Activated CD4-positive, alpha-beta T cell treated with anti-CD3 and anti-CD28 coated beads, Interleukin-2, amount 50 U/mL, for 1 hour (primary cell): Measurements from ENCODE around the gene ANTKMT.

Experiments
- DNase-seq: peaks from one replicate; pipeline ENCODE4 v3.0.0-alpha.2; 2020

ANTKMT gene

GRCh38 chr16:715477-716199 is 5.3 kb upstream of the ANTKMT start:
- no peak for DNase-seq

- no peak for DNase-seq
These were observed 4.8 kb upstream of the ANTKMT start for GRCh38 chr16:716200-716568.

GRCh38 chr16:716768-717325 is 4.1 kb upstream of the ANTKMT start:
- no peak for DNase-seq

GRCh38 chr16:717450-718245 is 3.3 kb upstream of the ANTKMT start:
- DNase-seq: no peak

DNA sequence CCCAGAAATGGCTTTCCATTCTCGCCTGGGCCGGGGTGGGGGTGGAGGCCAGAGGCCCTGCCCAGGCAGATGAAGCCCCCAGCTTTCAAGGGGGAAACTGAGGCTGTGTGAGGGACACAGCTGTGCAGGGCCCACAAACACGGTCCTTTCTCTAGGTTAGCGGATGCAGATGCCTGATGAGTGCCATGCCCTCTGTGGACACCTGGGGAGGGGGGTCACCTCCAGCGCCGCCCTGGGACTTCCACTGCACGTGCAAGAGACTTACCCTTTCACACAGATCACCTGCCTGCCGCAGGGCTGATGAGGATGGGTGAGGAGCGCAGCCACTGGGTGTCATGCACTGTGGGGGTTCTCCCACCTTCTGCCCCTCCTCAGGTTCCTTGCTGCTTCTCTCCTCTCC is 2.6 kb upstream of the ANTKMT start:
- DNase-seq: no peak

DNA sequence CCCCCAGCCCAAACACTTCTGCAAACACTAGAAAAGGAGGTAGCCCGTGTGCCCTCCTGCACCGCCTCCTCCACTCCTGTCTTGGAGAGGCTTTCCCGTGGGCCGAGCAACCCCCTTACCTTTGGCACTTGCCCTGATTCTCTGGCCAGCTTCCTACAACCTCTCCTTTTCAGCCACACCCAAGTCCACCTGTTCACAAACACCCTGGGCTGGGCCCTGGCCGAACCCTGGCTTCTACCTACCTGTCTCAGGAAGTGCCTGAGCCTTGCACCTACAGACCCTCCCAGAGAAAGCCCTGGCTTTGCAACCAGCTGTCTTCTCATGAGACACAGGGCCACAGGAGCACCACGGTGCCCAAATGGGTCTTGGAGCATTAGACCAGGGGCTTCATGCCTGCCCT is 2.0 kb upstream of the ANTKMT start:
- DNase-seq: no peak

GRCh38 chr16:719815-720446 is 1.0 kb upstream of the ANTKMT start:
- no peak for DNase-seq

- DNase-seq: no peak
These were observed 428 bp upstream of the ANTKMT start for GRCh38 chr16:720447-720989.

GRCh38 chr16:721765-722540 is 1.0 kb downstream of the ANTKMT start:
- DNase-seq: no peak

DNA sequence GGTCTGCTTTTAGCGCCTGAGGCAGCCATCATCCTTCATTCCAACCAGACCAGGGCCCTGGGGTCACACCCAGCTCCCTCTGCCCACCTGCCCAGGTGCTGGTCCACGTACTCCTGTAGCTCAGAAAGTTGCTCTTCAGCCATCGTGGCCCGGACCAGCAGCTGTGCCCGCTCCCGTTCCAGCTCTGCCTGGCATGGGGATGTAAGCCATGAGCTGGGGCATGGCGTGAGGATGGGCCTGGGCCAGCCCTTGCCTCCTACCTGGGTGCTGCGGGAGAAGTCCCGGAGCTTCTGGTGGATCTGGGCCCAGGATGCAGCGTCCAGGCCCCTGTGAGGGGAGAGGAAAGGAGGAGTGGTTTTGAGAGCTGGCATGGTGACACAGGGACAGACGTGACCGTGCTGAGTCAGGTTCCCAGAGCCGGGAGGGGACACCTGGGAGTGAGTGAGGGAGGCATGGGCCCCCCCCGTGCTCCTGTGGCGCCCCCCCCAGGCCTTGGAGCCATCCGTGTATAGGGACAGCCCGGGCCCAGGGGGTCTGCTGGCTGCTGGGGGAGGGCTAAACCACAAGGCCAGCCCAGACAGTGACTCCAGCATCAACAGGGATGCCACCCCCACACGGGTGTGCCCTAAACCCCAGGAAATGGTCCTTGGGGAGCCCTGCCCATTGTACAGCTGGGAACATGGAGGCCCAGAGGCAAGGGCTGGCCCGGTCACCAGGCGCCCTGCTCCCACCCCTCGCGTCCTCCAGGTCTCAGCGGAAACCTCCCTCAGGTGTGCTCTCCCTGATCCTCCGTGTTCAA is 2.1 kb downstream of the ANTKMT start:
- no peak for DNase-seq

GRCh38 chr16:723695-724094 is 2.7 kb downstream of the ANTKMT start:
- DNase-seq: no peak

DNA sequence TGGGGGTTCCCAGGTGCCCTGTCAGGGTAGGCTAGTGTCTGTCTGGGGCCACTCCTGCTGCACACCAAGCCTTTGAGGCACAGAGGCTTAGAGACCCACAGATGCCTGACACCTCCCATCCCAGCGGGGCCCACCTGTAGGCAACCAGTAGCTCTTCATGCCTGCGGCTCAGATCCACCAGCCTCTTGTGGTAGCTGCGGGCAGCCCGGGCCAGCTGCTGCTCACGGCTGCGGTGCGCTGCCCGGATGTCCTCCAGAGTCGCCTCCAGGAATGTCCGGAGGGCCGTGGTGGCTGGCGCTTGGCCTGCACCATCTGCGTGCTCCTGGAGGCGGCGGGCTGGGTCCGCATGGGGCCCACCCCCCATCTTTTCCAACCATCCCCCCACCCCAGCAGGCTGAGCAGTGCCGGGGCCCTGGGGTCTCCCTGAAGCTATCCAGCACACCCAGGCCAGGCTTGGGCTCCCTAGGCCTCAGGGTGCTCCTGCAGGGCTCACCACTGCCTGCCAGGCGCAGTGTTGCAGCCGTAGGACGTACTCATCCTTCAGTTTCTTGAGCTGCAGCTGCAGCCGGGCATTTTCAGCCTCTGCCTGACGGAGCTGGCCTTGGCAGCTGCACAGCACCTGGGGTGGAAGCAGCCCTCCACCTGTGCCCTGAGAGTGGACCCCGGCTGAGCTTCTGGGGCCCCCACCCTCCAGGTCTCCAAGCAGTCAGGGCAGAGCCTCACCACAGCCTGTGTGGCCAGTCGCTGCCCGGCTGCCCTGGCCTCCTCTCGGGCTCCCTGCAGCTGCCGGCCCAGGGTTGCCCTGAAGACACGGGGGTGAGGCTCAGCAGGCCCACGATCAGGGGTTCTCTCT is 3.5 kb downstream of the ANTKMT start:
- DNase-seq: no peak

- DNase-seq: no peak
These were observed 4.1 kb downstream of the ANTKMT start for GRCh38 chr16:725041-725376.

GRCh38 chr16:725463-726187 is 4.7 kb downstream of the ANTKMT start:
- DNase-seq: no peak

DNA sequence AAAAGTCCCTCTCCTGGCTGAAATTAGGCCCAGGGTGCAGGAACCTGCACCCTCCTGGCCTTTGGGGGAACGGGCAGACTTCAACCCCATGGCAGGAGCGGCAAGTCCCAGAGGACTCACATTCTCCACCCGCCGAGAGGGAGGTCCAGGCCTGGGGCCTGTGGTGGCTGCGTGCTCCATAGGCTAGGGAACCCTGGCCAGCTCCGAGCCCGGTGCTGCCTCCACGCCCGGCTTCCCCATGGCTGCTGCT is 5.2 kb downstream of the ANTKMT start:
- no peak for DNase-seq

DNA sequence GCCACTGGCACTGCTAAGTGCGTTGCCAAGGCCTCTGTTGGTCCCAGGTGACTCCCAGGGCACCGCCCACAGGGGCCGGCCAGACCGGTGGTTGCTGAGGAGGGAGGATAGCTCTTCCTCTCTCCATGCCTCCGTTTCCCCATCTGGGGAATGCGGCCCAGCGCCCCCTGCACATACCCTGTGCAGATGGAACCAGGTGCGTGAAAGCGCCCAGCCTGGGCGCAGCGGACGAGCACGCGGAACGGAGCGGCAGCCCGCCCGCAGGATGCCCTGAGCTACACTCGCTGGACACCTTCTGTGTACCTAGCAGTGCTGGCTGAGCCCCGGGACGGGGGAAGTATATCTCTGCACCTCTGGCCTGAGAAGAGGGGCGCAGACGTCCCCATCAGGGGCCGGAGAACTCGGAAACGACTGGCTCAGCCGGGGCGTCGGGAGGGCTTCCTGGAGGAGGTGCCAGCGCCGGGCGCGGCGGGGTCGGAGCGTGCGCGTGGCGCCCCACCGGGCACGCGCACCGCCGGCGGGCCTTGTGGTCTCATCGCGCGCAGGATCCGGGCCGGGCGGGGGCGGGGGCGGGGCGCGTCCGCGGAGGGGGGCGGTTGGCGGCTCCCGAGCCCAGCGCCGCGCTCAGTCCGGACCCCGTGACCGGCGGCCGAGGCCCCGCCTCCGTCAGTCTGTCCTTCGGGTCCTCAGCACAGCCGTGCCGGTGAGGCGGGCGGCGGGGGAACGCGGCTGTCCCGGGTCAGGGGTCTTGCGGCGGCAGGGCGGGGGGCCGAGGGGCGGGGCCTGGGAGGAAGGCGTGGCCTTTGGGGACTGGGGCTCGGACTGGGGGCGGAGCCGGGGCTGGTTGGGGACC is 5.7 kb downstream of the ANTKMT start, which contains the start of the genes CCDC78 and HAGHL:
Gene CCDC78, minus strand, starts transcription at position 6 of the 853 bp plus-strand sequence. CDS start 76 bp downstream, outside the sequence.
Gene HAGHL, plus strand, starts transcription at position 669 of the 853 bp plus-strand sequence. CDS start 404 bp downstream, outside the sequence.
- peak; percentile 48 for DNase-seq

- DNase-seq: no peak
These were observed 6.5 kb downstream of the ANTKMT start for GRCh38 chr16:727291-727977.

GRCh38 chr16:728131-728889 is 7.4 kb downstream of the ANTKMT start:
- peak; percentile 51 for DNase-seq
